K562 (cell line): ENCODE results near the gene MARCHF9.

Experiments used
- CHCHD3 ChIP-seq: fragments of 250-450 bp; sonication (Bioruptor Pico); IDR thresholded peaks from 2 replicates; pipeline ENCODE4 v2.1.2; 2022; ENCODE audit warnings: mild to moderate bottlenecking
- CHD2 ChIP-seq: IDR thresholded peaks from 2 replicates; pipeline ENCODE4 v1.6.1; 2011; ENCODE audit warnings: low read depth, low read length
- CTCF ChIP-seq, 3 experiments: IDR thresholded peaks in 2 of 3; conservative IDR thresholded peaks in 1 of 3; 2 replicates each; pipeline ENCODE4 v1.5.1; 2011 to 2012; ENCODE audit warnings: low read length in 3 of 3, mild to moderate bottlenecking in 3 of 3, control low read depth in 2 of 3, improper control_type of control experiment in 1 of 3, inconsistent platforms in 1 of 3, low read depth in 1 of 3, mixed read lengths in 1 of 3, moderate library complexity in 1 of 3; ENCODE audit not compliant: insufficient read depth in 2 of 3
- ETV5 ChIP-seq: sonication (generic); formaldehyde crosslinking; IDR thresholded peaks from 2 replicates; pipeline ENCODE4 v1.4.0; 2020; ENCODE audit warnings: low read depth, mild to moderate bottlenecking, missing genetic modification reagents
- GABPA ChIP-seq: fragments of 200-800 bp; sonication (Bioruptor generic); conservative IDR thresholded peaks from 2 replicates; pipeline ENCODE4 v1.6.1; 2016; ENCODE audit warnings: low read depth, missing genetic modification characterization, missing compliant biosample characterization
- HEY1 ChIP-seq: fragments of 250-450 bp; sonication (Bioruptor Pico); IDR thresholded peaks from 2 replicates; pipeline ENCODE4 v1.5.0; 2020; ENCODE audit warnings: mild to moderate bottlenecking, moderate library complexity, borderline replicate concordance
- PHTF2 ChIP-seq: fragments of 250-450 bp; sonication (Bioruptor Pico); IDR thresholded peaks from 2 replicates; pipeline ENCODE4 v1.5.0; 2021; ENCODE audit warnings: mild to moderate bottlenecking
- POLR2A ChIP-seq: fragments of 450-650 bp; conservative IDR thresholded peaks from 2 replicates; pipeline ENCODE4 v1.6.1; 2016
- TAF1 ChIP-seq: IDR thresholded peaks from 2 replicates; pipeline ENCODE4 v1.6.1; 2011; ENCODE audit warnings: mild to moderate bottlenecking, low read length, moderate library complexity; ENCODE audit not compliant: insufficient read depth, control insufficient read depth, severe bottlenecking; ENCODE audit errors: extremely low read depth
- ZNF146 ChIP-seq: IDR thresholded peaks from one replicate; pipeline ENCODE4 v1.6.1; 2018; ENCODE audit warnings: missing compliant biosample characterization; ENCODE audit not compliant: unreplicated experiment
- ZNF311 ChIP-seq: fragments of 250-450 bp; sonication (Bioruptor Pico); IDR thresholded peaks from 2 replicates; pipeline ENCODE4 v1.4.0; 2020; ENCODE audit warnings: mild to moderate bottlenecking, moderate library complexity
- TF ChIP-seq, protein P1 (sequence below): sonication (generic); formaldehyde crosslinking; IDR thresholded peaks from 2 replicates; pipeline ENCODE4 v1.9.0; 2022; ENCODE audit warnings: mild to moderate bottlenecking, missing genetic modification reagents

DNA sequence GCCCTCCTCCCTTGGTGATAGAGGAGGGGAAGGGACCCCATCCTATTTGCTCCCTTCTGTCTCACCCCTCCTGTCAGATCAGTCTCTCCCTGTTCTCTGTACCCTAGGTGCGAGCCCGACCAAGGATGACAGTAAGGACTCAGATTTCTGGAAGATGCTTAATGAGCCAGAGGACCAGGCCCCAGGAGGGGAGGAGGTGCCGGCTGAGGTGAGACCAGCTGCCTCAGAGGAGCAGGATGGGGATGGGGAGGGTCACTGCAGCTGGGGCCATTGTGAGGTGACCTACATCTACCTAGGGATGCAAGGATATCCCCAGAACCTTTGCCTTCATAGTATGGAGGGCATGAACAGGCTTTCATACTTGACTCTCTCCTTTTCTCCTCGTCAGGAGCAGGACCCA, 38.6 kb upstream of the MARCHF9 start:
- TF ChIP-seq POLR2A (no peak), ZNF311 (CRISPR knock-in tag) (no peak), HEY1 (no peak), CHCHD3 (no peak), CTCF (IDR thresholded peaks at IDR 0.05 in 2 of 3, conservative IDR thresholded peaks at IDR 0.05 in 1 of 3; ENCODE audit: insufficient read depth in 2 of 3, low read depth in 1 of 3, low read length in 3 of 3) (no peak), ZNF146 (no peak), TAF1 (no peak), ETV5 (CRISPR knock-in tag) (no peak), CHD2 (no peak), PHTF2 (no peak), GABPA (tag) (no peak)
- TF ChIP-seq, protein P1, sequence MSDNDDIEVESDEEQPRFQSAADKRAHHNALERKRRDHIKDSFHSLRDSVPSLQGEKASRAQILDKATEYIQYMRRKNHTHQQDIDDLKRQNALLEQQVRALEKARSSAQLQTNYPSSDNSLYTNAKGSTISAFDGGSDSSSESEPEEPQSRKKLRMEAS, result no peak
